Panc1 (cell line): ENCODE data around the gene CHRD. TPM values are rescaled to one million over a fixed set of nuclear protein-coding genes. Genes with fewer than 3 reads are reported as not detected.

Experiments used
- ATAC-seq: fragments of 200-7000 bp; cut with Tn5 transposase; 2 replicates; pipeline ENCODE4 v1.9.1; 2020; ENCODE audit warnings: mild to moderate bottlenecking, moderate library complexity
- BruUV-seq: library from RNA; stranded (reverse); fragments of 400-500 nt; replicated peaks from 2 replicates; lab custom pipeline; 2021; lab: Mats Ljungman, UMichigan
- CTCF ChIA-PET: fragments of 300-600 bp; sonication (Branson Sonifier 250); formaldehyde crosslinking; loops from one replicate; lab custom pipeline; 2022; ENCODE audit warnings: antibody characterized with exemption; lab: Charles Lee
- POLR2A ChIA-PET: fragments of 300-600 bp; sonication (Branson Sonifier 250); formaldehyde crosslinking; loops from one replicate; lab custom pipeline; 2022; ENCODE audit warnings: antibody characterized with exemption; lab: Charles Lee
- DNase-seq: peaks from one replicate; pipeline ENCODE4 v3.0.0-alpha.2; 2010; ENCODE audit warnings: low read depth, low spot score
- H3K27ac ChIP-seq: 2 replicates; pipeline ENCODE4 v1.5.1; 2011; ENCODE audit warnings: mild to moderate bottlenecking, low read length, inconsistent platforms
- H3K27me3 ChIP-seq: fragments of 200-500 bp; sonication (Bioruptor generic); 2 replicates; pipeline ENCODE4 v1.6.0; 2014; ENCODE audit warnings: low read length, inconsistent platforms; ENCODE audit not compliant: control insufficient read depth, insufficient read depth
- H3K36me3 ChIP-seq: fragments of 200-500 bp; sonication (Bioruptor generic); 2 replicates; pipeline ENCODE4 v1.5.1; 2014; ENCODE audit warnings: inconsistent platforms, mild to moderate bottlenecking, low read length, moderate library complexity; ENCODE audit not compliant: control insufficient read depth, insufficient read depth
- H3K4me1 ChIP-seq: 2 replicates; pipeline ENCODE4 v1.5.1; 2011; ENCODE audit warnings: inconsistent platforms, mild to moderate bottlenecking, low read length, moderate library complexity; ENCODE audit not compliant: control insufficient read depth, insufficient read depth
- H3K4me3 ChIP-seq, 2 experiments: 2 replicates each; pipeline ENCODE4 v1.5.1; 2011 to 2012; ENCODE audit warnings: low read depth in 2 of 2, low read length in 2 of 2, mild to moderate bottlenecking in 2 of 2, inconsistent platforms in 1 of 2, moderate library complexity in 1 of 2
- H3K9me3 ChIP-seq: fragments of 200-500 bp; sonication (Bioruptor generic); 2 replicates; pipeline ENCODE4 v1.5.1; 2014; ENCODE audit warnings: low read depth, mild to moderate bottlenecking, inconsistent platforms, low read length, moderate library complexity; ENCODE audit not compliant: control insufficient read depth, insufficient read depth
- POLR2AphosphoS5 ChIP-seq: IDR thresholded peaks from 2 replicates; pipeline ENCODE4 v1.6.1; 2012; ENCODE audit warnings: mild to moderate bottlenecking, low read depth, low read length, moderate library complexity
- REST ChIP-seq, 2 experiments: IDR thresholded peaks; 2 replicates each; pipeline ENCODE4 v1.6.1; 2011 to 2012; ENCODE audit warnings: low read depth in 2 of 2, control low read depth in 1 of 2, low read length in 1 of 2, mild to moderate bottlenecking in 1 of 2, moderate library complexity in 1 of 2; ENCODE audit not compliant: insufficient read depth in 1 of 2
- SIN3A ChIP-seq: IDR thresholded peaks from 2 replicates; pipeline ENCODE4 v1.6.1; 2012; ENCODE audit warnings: low read depth, mild to moderate bottlenecking, low read length, moderate library complexity, borderline replicate concordance; ENCODE audit not compliant: insufficient read depth
- TCF7L2 ChIP-seq: IDR thresholded peaks from 2 replicates; pipeline ENCODE4 v1.6.1; 2011; ENCODE audit warnings: mild to moderate bottlenecking, low read depth, low read length, inconsistent platforms
- in situ Hi-C: cut with HindIII; loops from 2 replicates; pipeline ENCODE4 v1.10.0; 2016; ENCODE audit warnings: low sequenced_read_pairs, low pct_unique_long_range_greater_than_20kb
- intact Hi-C: fragments of 100-400 bp; cut with micrococcal nuclease; formaldehyde crosslinking; loops from one replicate; pipeline ENCODE4 v1.10.0; 2022; ENCODE audit not compliant: unreplicated experiment
- total RNA-seq: library from RNA; stranded (reverse); gene quantifications from one replicate; pipeline ENCODE4 v1.2.1, GENCODE V29; 2021; ENCODE audit not compliant: unreplicated experiment
- TF ChIP-seq, protein P1 (sequence below): fragments of 450-650 bp; IDR thresholded peaks from 2 replicates; pipeline ENCODE4 v1.5.1; 2017; ENCODE audit warnings: mild to moderate bottlenecking

Gene CHRD
- total RNA-seq, 1 experiment from 2014 or later = 1.4 TPM

DNA sequence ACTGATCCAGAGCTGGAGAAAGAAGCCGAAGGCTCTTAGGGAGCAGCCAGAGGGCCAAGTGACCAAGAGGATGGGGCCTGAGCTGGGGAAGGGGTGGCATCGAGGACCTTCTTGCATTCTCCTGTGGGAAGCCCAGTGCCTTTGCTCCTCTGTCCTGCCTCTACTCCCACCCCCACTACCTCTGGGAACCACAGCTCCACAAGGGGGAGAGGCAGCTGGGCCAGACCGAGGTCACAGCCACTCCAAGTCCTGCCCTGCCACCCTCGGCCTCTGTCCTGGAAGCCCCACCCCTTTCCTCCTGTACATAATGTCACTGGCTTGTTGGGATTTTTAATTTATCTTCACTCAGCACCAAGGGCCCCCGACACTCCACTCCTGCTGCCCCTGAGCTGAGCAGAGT lies 9.5 kb downstream of the CHRD start:
- Histone ChIP-seq H3K4me3 (no peak overlapping the region), H3K27ac (no peak overlapping the region), H3K27me3 (no peaks in the 10 kb centered on the region), H3K9me3 (no peaks in the 10 kb centered on the region), H3K4me1 (no peaks in the 10 kb centered on the region), H3K36me3 (no peaks in the 10 kb centered on the region)
- TF ChIP-seq REST (IDR thresholded peaks at IDR 0.05; ENCODE audit: insufficient read depth in 1 of 2, low read depth in 2 of 2, low read length in 1 of 2) = no peak
- no peak for TF ChIP-seq SIN3A
- TF ChIP-seq, protein P1, sequence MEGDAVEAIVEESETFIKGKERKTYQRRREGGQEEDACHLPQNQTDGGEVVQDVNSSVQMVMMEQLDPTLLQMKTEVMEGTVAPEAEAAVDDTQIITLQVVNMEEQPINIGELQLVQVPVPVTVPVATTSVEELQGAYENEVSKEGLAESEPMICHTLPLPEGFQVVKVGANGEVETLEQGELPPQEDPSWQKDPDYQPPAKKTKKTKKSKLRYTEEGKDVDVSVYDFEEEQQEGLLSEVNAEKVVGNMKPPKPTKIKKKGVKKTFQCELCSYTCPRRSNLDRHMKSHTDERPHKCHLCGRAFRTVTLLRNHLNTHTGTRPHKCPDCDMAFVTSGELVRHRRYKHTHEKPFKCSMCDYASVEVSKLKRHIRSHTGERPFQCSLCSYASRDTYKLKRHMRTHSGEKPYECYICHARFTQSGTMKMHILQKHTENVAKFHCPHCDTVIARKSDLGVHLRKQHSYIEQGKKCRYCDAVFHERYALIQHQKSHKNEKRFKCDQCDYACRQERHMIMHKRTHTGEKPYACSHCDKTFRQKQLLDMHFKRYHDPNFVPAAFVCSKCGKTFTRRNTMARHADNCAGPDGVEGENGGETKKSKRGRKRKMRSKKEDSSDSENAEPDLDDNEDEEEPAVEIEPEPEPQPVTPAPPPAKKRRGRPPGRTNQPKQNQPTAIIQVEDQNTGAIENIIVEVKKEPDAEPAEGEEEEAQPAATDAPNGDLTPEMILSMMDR = no peak
- TF ChIP-seq POLR2AphosphoS5 = no peak
- TF ChIP-seq TCF7L2 = no peak
- intact Hi-C loops = no loop called here
- BruUV-seq = no TSS peak
- ChIA-PET CTCF (interaction anchor here (2.0 kb wide), 1 partner anchor 18 kb away, joined by 5 read pairs; no protein-coding TSS in a partner anchor), POLR2A (no interaction called here)
- ATAC-seq = no peak
- DNase-seq = no peak
- in situ Hi-C loops = no loop called here

- Histone ChIP-seq H3K9me3 (no peaks in the 10 kb centered on the region), H3K27me3 (no peaks in the 10 kb centered on the region), H3K27ac (no peak overlapping the region), H3K4me3 (no peak overlapping the region), H3K4me1 (no peaks in the 10 kb centered on the region), H3K36me3 (no peaks in the 10 kb centered on the region)
- ChIA-PET CTCF (interaction anchor here (2.0 kb wide), 1 partner anchor 18 kb away, joined by 5 read pairs; no protein-coding TSS in a partner anchor), POLR2A (no interaction called here)
- intact Hi-C loops (no loop called here), in situ Hi-C loops (no loop called here)
- DNase-seq (no peak), ATAC-seq (no peak)
- BruUV-seq = no TSS peak
- TF ChIP-seq SIN3A (no peak), TCF7L2 (no peak), REST (IDR thresholded peaks at IDR 0.05; ENCODE audit: insufficient read depth in 1 of 2, low read depth in 2 of 2, low read length in 1 of 2) (no peak), POLR2AphosphoS5 (no peak)
- TF ChIP-seq, protein P1 = no peak
Observed at GRCh38 chr3:184389935-184390528, 10.2 kb downstream of the CHRD start.
